Esophagus squamous epithelium (tissue), 4 donors: Measurements from ENCODE around the gene MYO1D.

Experiments
- POLR2A ChIP-seq, 4 donors: fragments of 450-650 bp; IDR thresholded peaks; one replicate each; pipeline ENCODE4 v1.6.1; 2017; ENCODE audit warnings: antibody characterized with exemption in 4 of 4, mild to moderate bottlenecking in 4 of 4, moderate library complexity in 3 of 4
- TF ChIP-seq, protein P1 (sequence below), 6 experiments: fragments of 450-650 bp in 4 of 6; fragments of 200-600 bp in 2 of 6; sonication (generic) in 2 of 6; IDR thresholded peaks; one replicate each; pipeline ENCODE4 v1.5.1; 2016 to 2019; ENCODE audit warnings: antibody characterized with exemption in 6 of 6, mild to moderate bottlenecking in 4 of 6, moderate library complexity in 4 of 6

DNA sequence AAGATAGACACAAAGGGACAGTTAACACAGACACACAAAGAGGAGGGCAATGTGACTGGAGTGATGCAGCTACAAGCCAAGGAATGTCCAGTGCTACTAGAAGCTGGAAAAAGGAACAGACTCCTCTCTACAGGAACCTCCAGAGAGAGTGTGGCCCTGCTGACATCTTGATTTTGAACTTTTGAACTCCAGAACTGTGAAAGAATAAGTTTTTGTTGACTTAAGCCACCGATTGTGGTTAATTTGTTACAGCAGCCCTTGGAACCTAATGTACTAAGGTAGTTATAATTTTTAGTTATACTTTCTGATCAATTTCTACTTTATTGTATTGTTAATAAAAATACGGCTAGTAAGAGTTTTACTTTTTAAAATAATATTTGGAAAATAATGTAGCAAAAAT is 129.1 kb downstream of the MYO1D start:
- TF ChIP-seq, protein P1, sequence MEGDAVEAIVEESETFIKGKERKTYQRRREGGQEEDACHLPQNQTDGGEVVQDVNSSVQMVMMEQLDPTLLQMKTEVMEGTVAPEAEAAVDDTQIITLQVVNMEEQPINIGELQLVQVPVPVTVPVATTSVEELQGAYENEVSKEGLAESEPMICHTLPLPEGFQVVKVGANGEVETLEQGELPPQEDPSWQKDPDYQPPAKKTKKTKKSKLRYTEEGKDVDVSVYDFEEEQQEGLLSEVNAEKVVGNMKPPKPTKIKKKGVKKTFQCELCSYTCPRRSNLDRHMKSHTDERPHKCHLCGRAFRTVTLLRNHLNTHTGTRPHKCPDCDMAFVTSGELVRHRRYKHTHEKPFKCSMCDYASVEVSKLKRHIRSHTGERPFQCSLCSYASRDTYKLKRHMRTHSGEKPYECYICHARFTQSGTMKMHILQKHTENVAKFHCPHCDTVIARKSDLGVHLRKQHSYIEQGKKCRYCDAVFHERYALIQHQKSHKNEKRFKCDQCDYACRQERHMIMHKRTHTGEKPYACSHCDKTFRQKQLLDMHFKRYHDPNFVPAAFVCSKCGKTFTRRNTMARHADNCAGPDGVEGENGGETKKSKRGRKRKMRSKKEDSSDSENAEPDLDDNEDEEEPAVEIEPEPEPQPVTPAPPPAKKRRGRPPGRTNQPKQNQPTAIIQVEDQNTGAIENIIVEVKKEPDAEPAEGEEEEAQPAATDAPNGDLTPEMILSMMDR (IDR thresholded peaks at IDR 0.05): no peak
- TF ChIP-seq POLR2A (IDR thresholded peaks at IDR 0.05): no peak
